GM10266 (cell line): ENCODE measurements around the gene ETV4.
"Not testable (repeated sequence)": the region's sequence is repeated elsewhere in the genome, so short reads cannot be mapped to it uniquely, and the experiment has no call there.

Experiments used
- DNase-seq: peaks from one replicate; pipeline ENCODE4 v3.0.0; 2012; ENCODE audit errors: extremely low spot score
- CTCF ChIP-seq: IDR thresholded peaks from 2 replicates; pipeline ENCODE4 v1.5.1; 2012; ENCODE audit warnings: mild to moderate bottlenecking, low read depth; ENCODE audit not compliant: control insufficient read depth, insufficient read depth; ENCODE audit errors: missing control alignments

Gene ETV4

DNA sequence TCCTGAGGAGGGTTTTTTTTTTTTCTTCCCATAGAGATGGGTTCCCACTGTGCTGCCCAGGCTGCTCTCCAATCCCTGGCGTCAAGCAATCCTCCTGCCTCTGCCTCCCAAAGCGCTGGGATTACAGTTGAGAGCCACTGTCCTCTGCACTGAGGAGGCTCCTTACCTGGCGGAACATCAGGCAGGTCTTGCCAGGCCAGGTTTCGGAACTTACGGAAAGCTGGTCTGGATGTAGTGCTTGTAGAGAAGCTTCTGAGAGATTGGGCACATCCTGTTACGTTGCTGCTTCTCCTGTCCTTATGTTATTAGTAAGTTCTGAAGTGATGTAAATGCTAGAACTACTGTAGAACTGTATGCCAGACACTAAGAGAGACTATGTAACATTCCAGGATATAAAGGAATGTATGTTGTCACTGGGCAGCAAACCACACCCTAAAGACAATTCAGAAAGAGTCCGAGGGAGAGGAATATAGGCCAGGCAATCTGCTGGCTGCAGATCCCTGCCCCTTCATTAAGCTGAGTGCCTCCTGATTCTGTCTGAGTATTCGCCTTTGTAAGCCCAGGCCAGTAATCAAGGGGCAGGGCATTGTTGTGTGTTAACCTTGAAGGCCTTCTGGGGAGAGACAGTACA is 21.1 kb downstream of the ETV4 start:
- no peak for DNase-seq

DNA sequence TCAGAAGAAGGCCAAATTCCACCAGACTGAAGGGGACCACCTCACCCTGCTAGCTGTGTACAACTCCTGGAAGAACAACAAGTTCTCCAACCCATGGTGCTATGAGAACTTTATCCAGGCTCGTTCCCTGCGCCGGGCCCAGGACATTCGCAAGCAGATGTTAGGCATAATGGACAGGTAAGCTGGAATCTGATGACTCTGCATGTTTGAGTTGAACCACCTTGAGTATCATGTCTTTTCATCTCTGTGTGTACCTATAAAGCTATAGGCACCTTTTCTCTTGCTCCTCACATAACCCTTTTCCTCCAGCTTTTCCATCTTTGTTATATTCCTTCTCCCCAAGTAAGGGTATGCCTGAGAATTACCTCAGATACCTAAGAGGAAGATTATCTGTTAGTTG is 24.8 kb downstream of the ETV4 start:
- no peak for TF ChIP-seq CTCF
- DNase-seq: no peak

More for the DNA sequence above, 21.1 kb downstream of the ETV4 start:
- no peak for TF ChIP-seq CTCF

DNA sequence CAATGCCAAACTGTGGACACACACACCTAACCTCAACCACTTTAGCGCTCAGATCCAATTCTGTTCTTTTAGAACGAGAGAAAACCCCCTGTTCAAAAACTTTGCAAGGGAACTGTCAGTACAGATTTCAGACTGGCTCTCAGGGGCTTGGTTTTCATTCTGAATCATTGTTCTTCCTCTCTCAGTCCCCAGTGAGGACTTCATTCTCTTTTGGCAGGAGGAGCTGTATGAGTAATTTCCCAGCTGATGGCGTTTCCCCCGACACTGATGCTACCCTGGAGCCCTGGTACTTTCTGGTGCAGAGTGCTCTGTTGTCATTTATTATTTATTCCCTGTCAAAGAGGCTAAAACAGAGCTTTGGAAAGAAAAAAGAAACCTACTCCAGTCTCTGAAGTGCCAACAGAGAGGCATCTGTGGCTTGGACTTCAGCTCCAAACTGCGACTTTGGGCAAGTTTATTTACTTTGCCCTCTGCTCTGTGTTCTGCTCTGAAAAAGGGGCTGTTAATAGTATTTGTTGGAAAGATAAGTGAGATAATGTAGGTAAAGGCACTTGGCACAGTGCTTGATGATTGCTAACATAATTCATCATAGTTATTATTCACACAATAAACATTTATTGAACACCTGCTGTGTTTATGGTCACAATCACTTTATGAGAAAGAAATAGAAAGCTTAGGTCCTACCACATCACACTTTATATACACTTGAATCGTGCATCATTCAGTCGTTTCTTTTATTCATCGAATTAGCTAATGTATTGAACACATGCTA is 28.3 kb downstream of the ETV4 start:
- DNase-seq: peak; percentile 73
- TF ChIP-seq CTCF: no peak

DNA sequence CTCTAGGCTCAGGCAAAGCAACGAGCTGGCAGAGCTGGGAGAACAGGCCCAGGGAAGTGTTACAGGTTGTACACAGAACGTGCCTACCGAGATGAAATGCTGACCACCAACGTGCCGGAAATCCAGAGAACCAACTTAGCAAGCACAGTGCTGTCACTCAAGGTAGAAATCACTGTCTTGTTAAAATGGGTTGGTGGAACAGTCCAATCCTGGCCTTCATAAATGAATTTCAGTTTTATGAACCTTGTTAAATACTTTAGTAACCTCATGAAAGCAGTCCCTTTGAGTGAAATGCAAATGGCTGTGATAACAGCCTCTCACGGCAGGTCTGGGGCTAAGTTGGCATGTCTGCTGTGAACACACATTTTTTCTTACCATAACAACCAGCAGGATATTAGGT is 29.0 kb downstream of the ETV4 start:
- no peak for TF ChIP-seq CTCF
- peak; percentile 19 for DNase-seq

- TF ChIP-seq CTCF: no peak
- DNase-seq: no peak
These were observed 30.5 kb downstream of the ETV4 start for GRCh38 chr17:43515656-43516055.

DNA sequence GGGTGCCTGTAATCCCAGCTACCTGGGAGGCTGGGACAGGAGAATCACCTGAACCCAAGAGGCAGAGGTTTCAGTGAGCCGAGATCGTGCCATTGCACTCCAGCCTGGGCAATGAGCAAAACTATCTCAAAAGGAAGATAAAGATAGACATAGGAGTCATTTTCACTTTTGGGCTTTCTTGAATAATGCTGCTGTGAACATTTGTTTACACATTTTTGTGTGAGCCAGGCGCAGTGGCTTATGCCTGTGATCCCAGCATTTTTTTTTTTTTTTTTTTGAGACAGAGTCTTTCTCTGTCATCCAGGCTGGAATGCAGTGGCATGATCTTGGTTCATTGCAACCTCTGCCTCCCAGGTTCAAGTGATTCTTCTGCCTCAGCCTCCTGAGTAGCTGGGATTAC is 34.9 kb downstream of the ETV4 start:
- DNase-seq: not testable (repeated sequence)

DNA sequence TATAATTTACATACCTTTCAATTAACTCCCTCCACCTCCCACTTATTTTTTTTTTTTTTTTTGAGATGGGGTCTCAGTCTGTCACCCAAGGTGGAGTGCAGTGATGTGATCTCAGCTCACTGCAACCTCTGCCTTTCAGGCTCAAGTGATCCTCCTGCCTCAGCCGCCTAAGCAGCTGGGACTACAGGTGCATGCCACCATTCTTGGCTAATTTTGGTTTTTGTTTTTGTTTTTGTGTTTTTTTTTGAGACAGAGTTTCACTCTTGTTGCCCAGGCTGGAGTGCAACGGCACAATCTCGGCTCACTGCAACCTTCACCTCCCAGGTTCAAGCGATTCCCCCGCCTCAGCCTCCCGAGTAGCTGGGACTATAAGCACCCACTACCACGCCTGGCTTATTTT is 36.7 kb downstream of the ETV4 start:
- DNase-seq: not testable (repeated sequence)

DNA sequence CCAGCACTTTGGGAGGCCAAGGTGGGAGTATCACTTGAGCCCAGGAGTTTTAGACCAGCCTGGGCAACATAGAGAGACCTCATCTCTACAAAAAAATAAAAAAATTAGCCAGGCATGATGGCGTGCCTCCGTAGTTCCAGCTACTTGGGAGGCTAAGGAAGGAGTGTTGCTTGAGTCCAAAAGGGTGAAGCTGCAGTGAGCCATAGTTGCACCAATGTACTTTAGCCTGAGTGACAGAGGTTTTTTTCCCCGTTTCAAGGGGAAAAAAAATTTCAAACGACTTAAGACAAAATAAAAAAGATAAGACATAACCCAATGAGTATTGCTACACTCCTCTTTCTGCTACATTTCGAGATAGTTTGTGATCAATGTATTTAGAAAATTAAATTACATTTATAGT is 55.5 kb downstream of the ETV4 start:
- TF ChIP-seq CTCF: no peak
- no peak for DNase-seq
